K562 (cell line): ENCODE data around the gene BLOC1S4. TPM values are rescaled to one million over a fixed set of nuclear protein-coding genes. Genes with fewer than 3 reads are reported as not detected.
A peak's percentile ranks its signal among the peaks of the same experiment; 100 is the strongest.

Source experiments
- ATAC-seq: fragments of 200-7000 bp; cut with Tn5 transposase; 3 replicates; pipeline ENCODE4 v1.9.1; 2020; ENCODE audit warnings: moderate library complexity
- BruUV-seq: library from RNA; stranded (reverse); fragments of 400-500 nt; replicated peaks from 2 replicates; lab custom pipeline; 2021; lab: Mats Ljungman, UMichigan
- CTCF ChIA-PET: fragments of 300-600 bp; formaldehyde crosslinking; extraction: SDS; loops from one replicate; lab custom pipeline; 2021; ENCODE audit warnings: low intra/inter-chr PET ratio; lab: Yijun Ruan, JAX
- POLR2A ChIA-PET: fragments of 300-600, 350-650 bp; sonication (Branson Sonifier 250); formaldehyde crosslinking; extraction: SDS; loops from one replicate; lab custom pipeline; 2021; ENCODE audit warnings: antibody characterized with exemption, inconsistent platforms; lab: Yijun Ruan, JAX
- DNase-seq, 4 experiments: peaks; one replicate each; pipeline versions ENCODE4 v3.0.0 to v3.0.0-alpha.2; 2011 to 2018; ENCODE audit warnings: low spot score in 3 of 4, mixed read lengths in 3 of 4; ENCODE audit errors: extremely low read depth in 1 of 4
- FAIRE-seq: peaks from 2 replicates; lab custom pipeline; 2011; peaks lifted over from hg19 to GRCh38; lab: Jason Lieb, UNC
- H2AFZ ChIP-seq: 2 replicates; pipeline ENCODE4 v1.6.0; 2011; ENCODE audit warnings: low read depth, low read length, control low read depth, inconsistent platforms
- H3K27ac ChIP-seq: fragments of 200-600 bp; 3 replicates; pipeline ENCODE4 v1.8.0; 2011; ENCODE audit warnings: low read depth, mild to moderate bottlenecking, control low read depth, inconsistent platforms, low read length, moderate library complexity, mixed read lengths; ENCODE audit errors: extremely low read depth
- H3K27me3 ChIP-seq, 2 experiments: fragments of 300-600 bp in 1 of 2; 2 replicates in 1 of 2; 3 replicates in 1 of 2; pipeline versions ENCODE4 v1.6.0 to v1.8.0; 2011; ENCODE audit warnings: inconsistent platforms in 2 of 2, low read length in 2 of 2, mild to moderate bottlenecking in 1 of 2, mixed read lengths in 1 of 2, moderate library complexity in 1 of 2; ENCODE audit not compliant: control insufficient read depth in 2 of 2, insufficient read depth in 2 of 2
- H3K36me3 ChIP-seq: fragments of 300-600 bp; 3 replicates; pipeline ENCODE4 v1.8.0; 2011; ENCODE audit warnings: mild to moderate bottlenecking, low read length, inconsistent platforms; ENCODE audit not compliant: control insufficient read depth, insufficient read depth
- H3K4me1 ChIP-seq, 2 experiments: fragments of 200-600 bp in 1 of 2; replicated peaks in 1 of 2; 2 replicates in 1 of 2; 3 replicates in 1 of 2; pipeline versions ENCODE4 v1.5.1 to v1.8.0; 2011; ENCODE audit warnings: inconsistent platforms in 2 of 2, low read length in 2 of 2, mild to moderate bottlenecking in 1 of 2, mixed read lengths in 1 of 2, moderate library complexity in 1 of 2; ENCODE audit not compliant: control insufficient read depth in 2 of 2, insufficient read depth in 2 of 2
- H3K4me2 ChIP-seq: 2 replicates; pipeline ENCODE4 v1.6.1; 2011; ENCODE audit warnings: low read length, control low read depth, inconsistent platforms, mixed read lengths; ENCODE audit not compliant: insufficient read depth
- H3K4me3 ChIP-seq: fragments of 200-600 bp; sonication (generic), shearing (Covaris generic); 2 replicates; pipeline ENCODE4 v1.5.1; 2016; ENCODE audit warnings: control low read depth, inconsistent platforms
- H3K79me2 ChIP-seq: fragments of 200-600 bp; 3 replicates; pipeline ENCODE4 v1.8.0; 2011; ENCODE audit warnings: low read length, inconsistent platforms; ENCODE audit not compliant: control insufficient read depth, insufficient read depth
- H3K9ac ChIP-seq, 2 experiments: 2 replicates each; pipeline versions ENCODE4 v1.6.0 to v1.6.1; 2011; ENCODE audit warnings: low read depth in 2 of 2, low read length in 2 of 2, control low read depth in 1 of 2, inconsistent platforms in 1 of 2, mild to moderate bottlenecking in 1 of 2, mixed read lengths in 1 of 2; ENCODE audit not compliant: insufficient read depth in 1 of 2
- H3K9me1 ChIP-seq: one replicate; pipeline ENCODE4 v1.6.0; 2011; ENCODE audit warnings: inconsistent platforms, mild to moderate bottlenecking, low read length, moderate library complexity; ENCODE audit not compliant: control insufficient read depth, insufficient read depth
- H3K9me3 ChIP-seq: replicated peaks from 2 replicates; pipeline ENCODE4 v1.5.1; 2011; ENCODE audit warnings: low read depth, low read length, inconsistent platforms; ENCODE audit not compliant: control insufficient read depth, insufficient read depth
- H4K20me1 ChIP-seq: replicated peaks from 2 replicates; pipeline ENCODE4 v1.6.1; 2011; ENCODE audit warnings: low read length, inconsistent platforms, mixed read lengths; ENCODE audit not compliant: control insufficient read depth, insufficient read depth
- ARHGAP35 ChIP-seq: fragments of 450-650 bp; IDR thresholded peaks from 2 replicates; pipeline ENCODE4 v1.6.1; 2018; ENCODE audit not compliant: partially characterized antibody
- ARNT ChIP-seq, 2 experiments: fragments of 450-650 bp; IDR thresholded peaks; 2 replicates each; pipeline ENCODE4 v1.6.1; 2016; ENCODE audit warnings: mild to moderate bottlenecking in 1 of 2
- ASH1L ChIP-seq: fragments of 450-650 bp; IDR thresholded peaks from 2 replicates; pipeline ENCODE4 v1.6.1; 2018; ENCODE audit warnings: borderline replicate concordance, mild to moderate bottlenecking, low read depth; ENCODE audit not compliant: partially characterized antibody
- CHD1 ChIP-seq: fragments of 200-600 bp; sonication (generic); IDR thresholded peaks from one replicate; pipeline ENCODE4 v1.6.1; 2012; ENCODE audit warnings: mild to moderate bottlenecking, moderate library complexity, low read length, inconsistent platforms
- E2F3 ChIP-seq: fragments of 250-450 bp; sonication (Bioruptor Pico); IDR thresholded peaks from 2 replicates; pipeline ENCODE4 v1.4.0; 2020; ENCODE audit warnings: mild to moderate bottlenecking
- KAT8 ChIP-seq: fragments of 450-650 bp; IDR thresholded peaks from 2 replicates; pipeline ENCODE4 v1.6.1; 2016; ENCODE audit warnings: low read depth, mild to moderate bottlenecking
- MAFK ChIP-seq: IDR thresholded peaks from 2 replicates; pipeline ENCODE4 v1.6.1; 2011; ENCODE audit warnings: low read length, improper control_type of control experiment
- NR2F6 ChIP-seq: fragments of 450-650 bp; formaldehyde crosslinking; IDR thresholded peaks from 2 replicates; pipeline ENCODE4 v1.4.0; 2020; ENCODE audit warnings: mild to moderate bottlenecking
- RBM14 ChIP-seq: fragments of 200-400 bp; formaldehyde crosslinking; IDR thresholded peaks from 2 replicates; pipeline ENCODE4 v1.6.1; 2018; ENCODE audit warnings: low read depth, mild to moderate bottlenecking, low read length, moderate library complexity, borderline replicate concordance; ENCODE audit not compliant: insufficient read depth
- RBM25 ChIP-seq: fragments of 200-400 bp; formaldehyde crosslinking; IDR thresholded peaks from 2 replicates; pipeline ENCODE4 v1.6.1; 2018; ENCODE audit warnings: low read length, low read depth, moderate library complexity; ENCODE audit not compliant: severe bottlenecking
- TAF7 ChIP-seq: fragments of 450-650 bp; IDR thresholded peaks from 2 replicates; pipeline ENCODE4 v1.6.1; 2016; ENCODE audit warnings: missing genetic modification characterization, missing compliant biosample characterization
- XRCC4 ChIP-seq: IDR thresholded peaks from one replicate; pipeline ENCODE4 v1.6.1; 2011; ENCODE audit not compliant: insufficient read depth, insufficient read length; ENCODE audit errors: extremely low read depth
- ZBTB7A ChIP-seq: IDR thresholded peaks from 2 replicates; pipeline ENCODE4 v1.6.1; 2011; ENCODE audit warnings: low read depth, mild to moderate bottlenecking, low read length, moderate library complexity, borderline replicate concordance; ENCODE audit not compliant: control insufficient read depth
- ZBTB8A ChIP-seq: fragments of 450-650 bp; IDR thresholded peaks from 2 replicates; pipeline ENCODE4 v1.6.1; 2018; ENCODE audit warnings: mild to moderate bottlenecking, moderate library complexity; ENCODE audit not compliant: partially characterized antibody
- ZNF232 ChIP-seq: sonication (generic); formaldehyde crosslinking; IDR thresholded peaks from 2 replicates; pipeline ENCODE4 v1.8.0; 2022; ENCODE audit warnings: mild to moderate bottlenecking, missing genetic modification reagents
- ZNF263 ChIP-seq: sonication (generic); formaldehyde crosslinking; IDR thresholded peaks from 2 replicates; pipeline ENCODE4 v1.8.0; 2022; ENCODE audit warnings: mild to moderate bottlenecking, missing genetic modification reagents, borderline replicate concordance
- ZNF274 ChIP-seq: IDR thresholded peaks from 2 replicates; pipeline ENCODE4 v1.6.1; 2011; ENCODE audit warnings: low read depth, mild to moderate bottlenecking, low read length, moderate library complexity, borderline replicate concordance
- ZNF431 ChIP-seq: sonication (generic); formaldehyde crosslinking; IDR thresholded peaks from 2 replicates; pipeline ENCODE4 v1.8.0; 2022; ENCODE audit warnings: mild to moderate bottlenecking, missing genetic modification reagents
- ZNF584 ChIP-seq: fragments of 200-800 bp; sonication (Bioruptor generic); IDR thresholded peaks from 2 replicates; pipeline ENCODE4 v1.6.1; 2016; ENCODE audit warnings: low read depth, mild to moderate bottlenecking, missing genetic modification characterization, missing compliant biosample characterization
- ZSCAN29 ChIP-seq: fragments of 450-650 bp; IDR thresholded peaks from 2 replicates; pipeline ENCODE4 v1.6.1; 2017
- whole genome bisulfite sequencing: fragments of 100-300 bp; shearing (Covaris generic); methylation state at CpG from one replicate; pipeline ENCODE4 v1.1.6; 2016; ENCODE audit warnings: low coverage, mixed read lengths; ENCODE audit not compliant: insufficient coverage; ENCODE audit errors: missing lambda C conversion rate; 5-methylcytosine and 5-hydroxymethylcytosine counted together
- in situ Hi-C: fragments of 300-500 bp; cut with MboI; formaldehyde crosslinking; loops from 4 replicates; pipeline ENCODE4 v1.15.0; 2018; ENCODE audit warnings: inconsistent platforms, mixed read lengths
- intact Hi-C: fragments of 100-400 bp; cut with micrococcal nuclease; formaldehyde crosslinking; loops from 2 replicates; pipeline ENCODE4 v1.14.2; 2022
- polyA plus RNA-seq, 8 experiments: library from polyadenylated mRNA; depleted of rRNA in 4 of 8; stranded (reverse) in 5 of 8; unstranded in 3 of 8; fragments of >200 nt; fragmentation: Nextera tagmentation in 2 of 8; fragmentation: Illumina TruSeq in 1 of 8; extraction: Ambion mirVana in 2 of 8; extraction: Trizol in 1 of 8; gene quantifications; 2 replicates each; pipeline versions ENCODE4 v1.2.1 to v1.2.3, GENCODE V29; 2011 to 2014; ENCODE audit warnings: inconsistent platforms in 1 of 8, missing spikeins in 1 of 8
- total RNA-seq, 7 experiments: library from RNA; depleted of rRNA in 6 of 7; stranded (reverse); fragments of >200 nt in 6 of 7; fragmentation: Illumina TruSeq in 2 of 7; extraction: Trizol in 2 of 7; gene quantifications; 2 replicates each; pipeline versions ENCODE4 v1.2.1 to v1.2.3, GENCODE V29; 2011 to 2021; ENCODE audit warnings: low replicate concordance in 1 of 7
- TF ChIP-seq, protein P1 (sequence below): fragments of 250-450 bp; sonication (Bioruptor Pico); IDR thresholded peaks from 2 replicates; pipeline ENCODE4 v1.9.0; 2021; ENCODE audit warnings: mild to moderate bottlenecking

BLOC1S4 gene
- total and polyA plus RNA-seq, 9 of the 15 experiments (the other 6 are each of a cell fraction or from before 2014, with no cell fraction given), result 3.1 to 31.6 (median 11.2) TPM

DNA sequence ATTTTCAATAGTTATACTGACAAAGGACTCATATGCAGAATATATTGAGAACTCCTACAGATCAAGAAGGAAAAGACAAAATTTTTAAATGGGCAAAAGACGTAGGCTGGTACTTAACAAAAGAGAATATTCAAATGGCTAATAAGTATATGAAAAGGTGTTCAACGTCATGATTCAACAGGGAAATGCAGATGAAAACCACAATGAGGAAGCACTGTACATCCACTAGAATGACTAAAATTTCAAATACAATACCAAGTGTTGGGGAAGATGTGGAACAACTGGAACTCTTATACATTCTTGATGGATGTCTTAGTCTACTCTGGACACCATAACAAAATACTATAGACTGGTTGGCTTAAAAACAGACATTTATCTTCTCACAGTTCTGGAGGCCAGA lies 5.0 kb upstream of the BLOC1S4 start:
- CTCF ChIA-PET, result no interaction called here
- WGBS, result 54% methylated on average over 2 of the region's 2 CpGs

GRCh38 chr4:6714954-6715353 lies 1.0 kb upstream of the BLOC1S4 start:
- Histone ChIP-seq H3K9ac (peak overlapping the region; percentile 65 to 80; a peak in 2 of 4 replicates), H3K36me3 (no peaks in the 10 kb centered on the region), H3K9me3 (no peaks in the 10 kb centered on the region), H3K27ac (peak overlapping the region; percentile 94; the same call in 2 of the 3 replicates), H2AFZ (peak overlapping the region; percentile 99), H3K27me3 (no peaks in the 10 kb centered on the region), H3K9me1 (no peaks in the 10 kb centered on the region), H4K20me1 (0 out of 2 replicates have a peak, but pooled peaks cover 4% of the 10 kb centered on the region), H3K4me2 (peak overlapping the region; percentile 98), H3K4me3 (no peak overlapping the region; the same call in 1 of the 2 replicates), H3K4me1 (peaks cover 18 to 20% of the 10 kb centered on the region in 2 experiments; a peak in 4 of 5 replicates), H3K79me2 (peaks cover 34% of the 10 kb centered on the region)
- no peak for DNase-seq
- intact Hi-C loops, result no loop called here
- in situ Hi-C loops, result no loop called here
- ATAC-seq, result no peak
- POLR2A ChIA-PET, result interaction anchor here (0.6 to 1.4 kb wide), 3 partner anchors 21 to 195 kb away, joined by 3 to 4 read pairs (median 3); partner anchors contain the start of genes MRFAP1 and TBC1D14
- FAIRE-seq, result no peak
- BruUV-seq, result no TSS peak
- WGBS, result 27% methylated on average over 1 of the region's 1 CpG
- CTCF ChIA-PET, result no interaction called here
- TF ChIP-seq, protein P1, sequence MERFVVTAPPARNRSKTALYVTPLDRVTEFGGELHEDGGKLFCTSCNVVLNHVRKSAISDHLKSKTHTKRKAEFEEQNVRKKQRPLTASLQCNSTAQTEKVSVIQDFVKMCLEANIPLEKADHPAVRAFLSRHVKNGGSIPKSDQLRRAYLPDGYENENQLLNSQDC (CRISPR knock-in tag), result no peak
- TF ChIP-seq ZNF263 (CRISPR knock-in tag) (no peak), ASH1L (no peak), ZBTB8A (no peak), MAFK (no peak), ARHGAP35 (no peak), E2F3 (no peak), ZNF584 (CRISPR knock-in tag) (no peak), ZNF431 (CRISPR knock-in tag) (no peak), ZNF232 (CRISPR knock-in tag) (no peak), ARNT (IDR thresholded peaks at IDR 0.05) (no peak), ZSCAN29 (no peak), XRCC4 (no peak), ZBTB7A (no peak), NR2F6 (CRISPR knock-in tag) (no peak)

More for the DNA sequence above, 5.0 kb upstream of the BLOC1S4 start:
- DNase-seq (no peak), FAIRE-seq (no peak), ATAC-seq (no peak)
- Histone ChIP-seq H3K4me1 (peaks cover 8 to 34% of the 10 kb centered on the region in 2 experiments), H3K9ac (no peak overlapping the region), H3K27ac (no peak overlapping the region), H3K4me2 (no peak overlapping the region), H3K79me2 (peaks cover 46% of the 10 kb centered on the region), H3K36me3 (peaks cover 24% of the 10 kb centered on the region), H3K9me1 (no peaks in the 10 kb centered on the region), H3K9me3 (no peaks in the 10 kb centered on the region), H2AFZ (0 out of 2 replicates have a peak overlapping the region, but pooled peaks have one; percentile 93), H3K27me3 (no peaks in the 10 kb centered on the region), H3K4me3 (no peak overlapping the region), H4K20me1 (0 out of 2 replicates have a peak, but pooled peaks cover 5% of the 10 kb centered on the region)
- TF ChIP-seq KAT8 (no peak), RBM14 (no peak), RBM25 (peak; percentile 26), ZNF274 (peak; percentile 67; the same call in 1 of the 2 replicates), CHD1 (no peak), TAF7 (no peak)
- no TSS peak for BruUV-seq
- intact Hi-C loops (no loop called here), in situ Hi-C loops (no loop called here)
- POLR2A ChIA-PET, result interaction anchor here (0.6 to 2.3 kb wide), 3 partner anchors 18 to 386 kb away, joined by 3 to 7 read pairs (median 3); partner anchors contain the start of gene S100P
